Sciatic nerve (tissue), 2 donors: ENCODE results near the gene ARHGAP42. TPM values are rescaled to one million over a fixed set of nuclear protein-coding genes. Genes with fewer than 3 reads are reported as not detected.

Source experiments
- ATAC-seq: fragments of 200-7000 bp; cut with Tn5 transposase; one replicate; pipeline ENCODE4 v1.9.1; 2020; ENCODE audit warnings: mild to moderate bottlenecking, moderate library complexity
- DNase-seq: peaks from one replicate; pipeline ENCODE4 v3.0.0-alpha.2; 2020; ENCODE audit warnings: low spot score
- intact Hi-C: fragments of 100-400 bp; cut with DNase I; formaldehyde crosslinking; loops from one replicate; pipeline ENCODE4 v1.14.2; 2022
- total RNA-seq: library from RNA; stranded (reverse); fragmentation: NEBNext Ultra II Directional; extraction: Animal tissue kit (Norgen Biotek cat#: 25700); gene quantifications from one replicate; pipeline ENCODE4 v1.2.1, GENCODE V29; 2021
- donor health status: DM: no; HTN: no; CAD: no.
- donor health status: DM: no; HTN: no; CAD: no.

ARHGAP42 gene
- total RNA-seq, 1 donor from 2014 or later: 120 TPM

GRCh38 chr11:100810666-100811065, 123.6 kb downstream of the ARHGAP42 start:
- intact Hi-C loops: no loop called here
- no peak for ATAC-seq
- no peak for DNase-seq

DNA sequence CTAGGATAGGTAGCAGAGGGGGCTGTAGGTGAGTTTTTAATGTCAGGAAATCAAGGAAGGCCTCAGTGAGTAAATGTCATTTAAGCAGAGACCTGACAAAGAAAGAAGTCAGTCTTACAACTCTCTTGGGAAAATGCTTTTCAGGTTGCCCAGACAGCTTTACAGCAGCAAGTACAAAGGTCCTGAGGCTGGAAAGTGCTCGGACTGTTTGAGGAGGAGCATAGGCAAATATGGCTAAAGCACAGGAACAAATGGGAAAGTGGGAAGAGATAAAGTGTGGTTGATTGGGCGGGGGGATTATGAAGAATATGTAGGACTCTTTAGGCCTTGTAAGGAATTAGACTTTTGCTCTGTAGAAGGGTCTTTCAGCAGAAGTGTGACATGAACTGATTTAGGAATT, 125.4 kb downstream of the ARHGAP42 start:
- intact Hi-C loops: no loop called here
- DNase-seq (no peak), ATAC-seq (no peak)

GRCh38 chr11:100815787-100816330, 128.8 kb downstream of the ARHGAP42 start:
- intact Hi-C loops: no loop called here
- DNase-seq (no peak), ATAC-seq (no peak)

DNA sequence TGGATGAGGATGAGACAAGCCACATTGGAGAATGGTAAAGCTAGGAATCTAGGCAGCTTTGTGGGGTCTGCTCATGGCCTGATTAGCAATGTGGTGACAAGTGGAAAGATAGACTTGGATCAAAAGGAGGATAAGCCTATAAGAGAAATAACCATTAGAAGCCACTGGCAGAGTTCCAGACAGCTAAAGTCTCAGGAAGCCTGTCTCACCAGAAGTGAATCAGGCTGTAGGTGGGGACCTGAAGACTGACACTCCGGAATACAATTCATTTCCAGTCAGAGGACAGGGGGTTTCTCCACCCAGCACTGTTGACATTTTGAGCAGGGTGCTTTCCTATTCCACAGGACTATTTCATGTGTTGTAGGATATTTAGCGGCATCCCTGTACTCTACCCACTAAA, 129.7 kb downstream of the ARHGAP42 start:
- no peak for DNase-seq
- no peak for ATAC-seq
- intact Hi-C loops: no loop called here

DNA sequence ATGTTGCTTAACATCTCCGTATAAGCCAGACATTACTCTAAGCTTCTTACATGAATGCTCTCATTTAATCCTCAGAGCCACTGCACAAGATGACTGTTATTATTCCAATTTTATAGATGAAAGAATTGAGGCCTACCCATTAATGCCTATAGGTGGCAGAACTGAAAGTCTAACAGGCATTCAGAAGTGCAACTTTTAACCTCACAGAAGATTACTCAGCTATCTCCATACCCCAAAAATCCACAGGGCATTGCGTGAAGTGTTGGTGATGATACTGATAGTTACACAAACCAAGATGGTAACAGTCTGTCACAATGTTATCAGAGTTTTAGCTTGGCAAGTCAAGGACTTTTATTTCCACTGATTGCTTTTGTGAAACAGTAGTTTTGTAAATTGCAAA, 130.5 kb downstream of the ARHGAP42 start:
- ATAC-seq (no peak), DNase-seq (no peak)
- intact Hi-C loops: no loop called here

DNA sequence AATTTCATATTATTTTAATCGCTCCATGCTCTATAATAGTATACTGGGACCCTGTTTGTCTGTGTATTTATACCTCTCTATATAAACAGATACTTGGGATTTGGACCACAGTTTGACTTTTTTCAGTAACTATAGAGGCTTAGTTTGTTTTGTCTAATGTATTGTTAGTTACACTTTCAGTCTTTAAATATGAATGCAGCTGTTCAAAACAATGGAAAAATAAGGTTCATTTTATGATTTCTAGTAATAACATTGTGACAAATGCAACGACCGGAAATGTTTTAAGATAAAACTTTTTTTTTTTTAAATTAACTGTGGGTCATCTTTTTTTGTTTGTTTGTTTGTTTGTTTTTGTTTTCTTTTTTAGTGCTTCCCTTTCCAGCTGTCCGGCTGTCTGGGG, 133.5 kb downstream of the ARHGAP42 start:
- intact Hi-C loops: no loop called here
- DNase-seq (no peak), ATAC-seq (no peak)

- DNase-seq: no peak
- ATAC-seq: peak; percentile 39
- intact Hi-C loops: no loop called here
Measured at GRCh38 chr11:100821198-100821597, 134.1 kb downstream of the ARHGAP42 start.

DNA sequence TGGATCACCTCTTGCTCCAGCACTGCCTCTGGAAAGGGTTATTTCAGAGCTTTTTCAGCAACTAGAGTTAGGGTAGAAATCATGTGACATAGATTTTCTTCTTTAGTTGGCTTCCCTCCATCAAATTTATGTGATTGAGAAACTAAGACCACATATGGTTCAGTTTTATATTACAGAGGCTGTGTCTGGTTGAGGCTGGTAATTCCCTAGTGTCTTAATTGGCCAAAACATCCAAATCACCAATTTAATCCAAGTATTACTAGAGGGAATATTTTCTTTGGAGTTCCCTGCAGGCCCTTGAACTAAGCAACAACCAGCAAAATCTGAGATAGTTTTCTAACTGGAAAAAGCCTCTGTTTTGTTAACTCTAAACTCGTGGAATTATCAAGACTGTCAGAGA, 136.3 kb downstream of the ARHGAP42 start:
- ATAC-seq (peak; percentile 85), DNase-seq (no peak)
- intact Hi-C loops: no loop called here

DNA sequence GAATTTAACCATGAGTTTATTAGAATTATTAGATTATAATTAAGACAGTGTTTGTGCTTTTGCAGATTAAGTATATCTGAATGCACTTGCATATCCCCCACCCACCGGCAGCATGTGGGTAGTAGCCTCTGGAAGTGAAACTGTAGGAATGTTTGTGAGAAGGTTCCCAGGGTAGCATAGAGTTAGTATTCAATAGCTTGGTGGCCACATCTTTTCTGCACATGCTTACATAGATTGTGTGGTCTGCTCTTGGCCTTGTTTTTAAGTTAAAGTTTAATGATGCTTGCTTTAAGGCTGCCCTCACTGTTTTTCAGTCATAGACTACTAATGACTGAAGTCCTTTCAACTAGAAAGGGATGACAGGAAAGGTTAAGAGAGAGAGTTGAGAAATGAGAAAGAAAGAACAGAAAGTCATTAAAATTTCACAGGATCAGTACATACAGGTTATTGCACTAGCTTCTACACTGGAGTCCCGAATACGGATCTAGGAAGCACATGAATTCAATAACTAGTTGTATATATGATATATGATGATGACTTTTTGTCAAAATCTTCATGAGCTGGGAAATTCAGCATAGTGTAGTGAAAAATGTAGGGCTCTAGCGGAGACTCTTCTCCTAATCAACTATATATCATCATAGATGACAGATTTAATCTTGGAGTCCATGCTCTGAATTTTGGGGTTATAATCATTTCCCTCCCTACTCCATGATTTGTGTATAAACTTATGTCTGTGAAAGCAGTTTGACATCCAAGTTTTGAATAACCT, 137.1 kb downstream of the ARHGAP42 start:
- intact Hi-C loops: no loop called here
- DNase-seq (no peak), ATAC-seq (no peak)

DNA sequence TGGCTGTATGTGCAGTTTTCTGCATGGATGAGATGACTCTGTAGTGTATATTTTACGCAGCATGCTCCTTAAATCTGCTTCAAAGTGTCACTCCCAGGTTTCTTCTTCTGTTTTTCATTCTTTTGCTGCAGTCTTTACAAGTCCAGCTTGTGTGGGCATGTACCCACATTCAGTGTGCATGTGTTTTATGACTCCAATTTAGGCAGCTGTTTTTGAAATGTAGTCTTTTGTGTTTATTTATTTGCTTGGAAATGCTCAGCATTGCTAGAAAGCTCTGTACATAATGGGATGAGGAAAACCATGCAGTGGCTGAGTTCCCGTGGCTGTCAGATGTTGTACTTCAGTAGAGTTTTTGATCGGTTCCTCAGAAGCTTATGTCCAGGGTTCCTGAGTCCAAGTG, 138.5 kb downstream of the ARHGAP42 start:
- intact Hi-C loops: no loop called here
- ATAC-seq (no peak), DNase-seq (no peak)

- DNase-seq (no peak), ATAC-seq (no peak)
- intact Hi-C loops: no loop called here
Measured at GRCh38 chr11:100827934-100828661, 141.0 kb downstream of the ARHGAP42 start.

GRCh38 chr11:100830274-100830673, 143.2 kb downstream of the ARHGAP42 start:
- ATAC-seq (peak; percentile 69), DNase-seq (no peak)
- intact Hi-C loops: no loop called here

- intact Hi-C loops: no loop called here
- ATAC-seq (peak; percentile 70), DNase-seq (no peak)
Measured at GRCh38 chr11:100830978-100831732, 144.1 kb downstream of the ARHGAP42 start.

GRCh38 chr11:100831929-100832494, 144.9 kb downstream of the ARHGAP42 start:
- peak; percentile 63 for ATAC-seq
- DNase-seq: no peak
- intact Hi-C loops: no loop called here

- intact Hi-C loops: no loop called here
- ATAC-seq: no peak
- no peak for DNase-seq
Measured at GRCh38 chr11:100832829-100833228, 145.7 kb downstream of the ARHGAP42 start.

- intact Hi-C loops: no loop called here
- ATAC-seq (no peak), DNase-seq (no peak)
Measured at GRCh38 chr11:100833276-100833675, 146.2 kb downstream of the ARHGAP42 start.

DNA sequence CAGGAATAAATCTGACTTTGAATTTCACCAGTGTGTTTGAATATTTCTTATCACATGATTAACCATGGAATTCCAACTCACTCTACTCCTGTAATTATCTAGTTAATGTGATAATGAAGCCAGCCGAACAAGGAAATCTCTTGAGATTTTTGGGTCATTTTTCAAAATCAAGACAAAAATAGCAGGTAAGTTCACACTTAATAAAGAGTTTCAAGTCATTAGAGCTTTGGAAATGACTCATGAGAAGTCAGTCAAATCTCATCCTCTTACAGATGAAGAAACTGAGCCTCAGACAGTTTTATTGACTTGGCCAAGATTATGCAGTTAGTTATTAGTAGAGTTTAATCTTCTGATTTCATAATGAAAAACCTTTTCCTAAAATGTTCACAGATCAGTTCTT, 148.8 kb downstream of the ARHGAP42 start:
- intact Hi-C loops: no loop called here
- ATAC-seq (no peak), DNase-seq (no peak)

GRCh38 chr11:100837311-100837710, 150.2 kb downstream of the ARHGAP42 start:
- no peak for ATAC-seq
- intact Hi-C loops: no loop called here

GRCh38 chr11:100841711-100842407, 154.8 kb downstream of the ARHGAP42 start:
- intact Hi-C loops: no loop called here
- no peak for ATAC-seq
- DNase-seq: no peak

More at GRCh38 chr11:100837311-100837710, 150.2 kb downstream of the ARHGAP42 start:
- DNase-seq: no peak
